ENCODE results near the gene PRPF6.

DNA sequence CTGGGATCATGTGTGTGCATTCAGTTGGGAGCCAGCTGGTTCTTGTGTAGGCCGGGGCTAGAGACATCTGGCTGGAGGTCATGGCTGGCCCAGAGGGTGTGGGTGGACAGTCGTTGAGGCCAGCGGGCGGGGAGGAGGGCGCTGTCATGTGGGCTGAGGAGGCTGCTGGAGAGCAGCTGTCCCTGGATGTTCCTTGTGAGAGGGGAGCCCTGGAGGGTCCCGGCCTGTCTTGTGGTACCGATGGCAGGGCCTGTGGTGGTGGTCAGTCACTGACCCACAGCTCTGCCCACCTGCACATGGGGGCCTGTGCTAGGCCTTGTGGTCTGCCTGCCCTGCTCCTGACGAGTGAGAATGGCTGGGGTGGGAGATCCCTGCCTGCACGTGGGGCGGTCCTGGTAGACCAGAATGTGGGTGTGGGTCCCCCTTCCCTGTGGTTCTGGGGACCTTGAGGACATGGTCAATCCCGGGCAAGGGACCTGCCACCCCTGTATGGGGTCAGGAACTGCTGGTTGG lies 53.1 kb downstream of the PRPF6 start:
- TF ChIP-seq CTCF (IDR thresholded peaks at IDR 0.05) (no peak), EP300 (IDR thresholded peaks at IDR 0.05) (no peak)

All from upper lobe of left lung (tissue), 4 donors.